NT2/D1 (cell line): ENCODE results near the gene DAP3.
"Not testable (repeated sequence)": the region's sequence is repeated elsewhere in the genome, so short reads cannot be mapped to it uniquely, and the experiment has no call there.

Experiments used
- DNase-seq: peaks from one replicate; pipeline ENCODE4 v3.0.0-alpha.2; 2011; ENCODE audit warnings: low read depth, low spot score
- H3K27me3 ChIP-seq: 2 replicates; pipeline ENCODE4 v1.6.0; 2011; ENCODE audit warnings: mild to moderate bottlenecking; ENCODE audit not compliant: insufficient read length, insufficient read depth
- H3K36me3 ChIP-seq: 2 replicates; pipeline ENCODE4 v1.6.1; 2011; ENCODE audit warnings: mild to moderate bottlenecking, low read length, mixed read lengths; ENCODE audit not compliant: insufficient read depth, insufficient read length
- H3K4me1 ChIP-seq: 2 replicates; pipeline ENCODE4 v1.5.1; 2011; ENCODE audit not compliant: insufficient read depth, insufficient read length
- H3K4me3 ChIP-seq: 2 replicates; pipeline ENCODE4 v1.5.1; 2011; ENCODE audit warnings: low read depth; ENCODE audit not compliant: insufficient read length
- H3K9ac ChIP-seq: 2 replicates; pipeline ENCODE4 v1.6.0; 2011; ENCODE audit warnings: low read depth; ENCODE audit not compliant: insufficient read length
- H3K9me3 ChIP-seq: 2 replicates; pipeline ENCODE4 v1.5.1; 2011; ENCODE audit warnings: mild to moderate bottlenecking, low read length; ENCODE audit not compliant: insufficient read depth
- SUZ12 ChIP-seq: IDR thresholded peaks from 2 replicates; pipeline ENCODE4 v1.6.1; 2011; ENCODE audit not compliant: insufficient read length, insufficient read depth; ENCODE audit errors: extremely low read depth
- YY1 ChIP-seq: IDR thresholded peaks from 2 replicates; pipeline ENCODE4 v1.6.1; 2011; ENCODE audit not compliant: insufficient read length, insufficient read depth
- ZNF274 ChIP-seq: IDR thresholded peaks from 2 replicates; pipeline ENCODE4 v1.6.1; 2011; ENCODE audit warnings: mild to moderate bottlenecking, low read depth, low read length

Gene DAP3

DNA sequence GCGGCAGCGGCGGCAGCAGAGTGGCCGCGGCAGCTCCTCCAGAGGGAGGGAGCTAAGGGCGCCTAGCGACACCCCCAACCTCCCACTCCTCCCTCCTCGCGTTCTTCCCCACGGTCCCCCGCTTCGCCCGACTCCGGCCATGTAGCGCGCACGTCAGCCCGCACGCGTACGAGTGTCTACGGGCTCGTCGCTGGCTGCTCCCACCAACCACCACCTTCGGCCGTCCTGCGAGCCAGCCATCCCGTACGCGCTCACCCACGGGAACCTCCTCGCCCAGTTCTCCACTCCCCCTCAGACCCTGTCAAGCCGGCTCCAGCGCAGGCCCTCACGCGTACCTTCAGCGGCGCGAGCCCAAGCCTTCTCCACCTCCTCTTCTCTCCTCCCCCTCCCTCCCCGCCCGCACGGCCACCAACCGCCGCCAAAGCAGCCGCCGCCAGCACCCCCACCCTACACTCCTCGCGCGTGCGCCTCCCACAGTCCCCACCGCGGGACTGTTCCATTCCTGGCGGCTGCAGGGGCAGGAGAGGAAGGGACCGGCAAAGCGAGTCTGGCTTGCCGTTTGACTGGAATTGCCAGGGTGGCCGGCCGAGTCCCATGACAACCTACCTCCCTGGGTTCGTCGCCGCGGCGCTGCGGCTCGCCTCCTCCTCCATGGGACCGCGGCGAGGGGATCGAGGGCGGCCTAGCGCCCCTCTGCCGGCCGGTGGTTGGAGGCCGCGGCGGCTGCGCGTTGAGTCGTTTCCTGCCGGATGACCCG, 389 bp upstream of the DAP3 start, which contains the start of gene YY1AP1:
TSS of gene YY1AP1 (minus strand) at position 451 of the 757 bp plus-strand sequence. CDS start 8,338 bp downstream, outside the sequence.
- H3K9me3 ChIP-seq = peaks cover 18% of the 10 kb centered on the region
- H3K9ac ChIP-seq = peak within 1 kb of the TSS; percentile 100
- no peaks in the 10 kb centered on the region for H3K27me3 ChIP-seq
- peaks cover 36% of the 10 kb centered on the region for H3K36me3 ChIP-seq
- H3K4me1 ChIP-seq = no peaks in the 10 kb centered on the region
- peak within 1 kb of the TSS; percentile 86 for H3K4me3 ChIP-seq
- DNase-seq = peak; percentile 81
- TF ChIP-seq YY1 (no peak), SUZ12 (no peak), ZNF274 (no peak)

DNA sequence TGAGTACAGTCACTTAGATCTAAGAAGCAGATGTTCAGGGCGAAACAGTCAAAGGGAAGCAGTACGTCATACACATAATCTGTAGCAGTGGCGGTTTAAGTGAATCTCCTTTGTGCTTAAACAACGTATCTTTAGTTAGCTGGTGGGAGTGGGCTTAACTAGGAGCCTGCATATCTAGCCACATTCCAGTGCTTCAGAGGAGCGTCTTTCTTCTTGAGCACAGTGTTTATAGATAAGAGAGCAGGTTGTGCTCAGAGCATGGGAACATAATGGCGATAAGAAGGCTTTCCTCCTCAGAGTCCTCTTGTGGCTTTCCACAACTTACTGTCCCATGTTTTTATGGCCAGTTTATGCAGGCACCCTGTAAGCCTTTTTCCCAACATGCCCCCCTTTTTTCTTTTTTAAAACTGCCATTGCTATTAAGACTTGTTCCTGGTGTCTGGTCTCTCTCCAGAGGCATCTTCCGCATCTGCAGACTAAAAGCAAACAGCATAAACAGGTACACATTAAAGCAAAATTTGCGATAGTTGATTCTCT, 3.2 kb downstream of the DAP3 start:
- TF ChIP-seq SUZ12 = no peak
- no peak for TF ChIP-seq ZNF274
- no peak for TF ChIP-seq YY1
- Histone ChIP-seq H3K36me3 (peaks cover 52% of the 10 kb centered on the region), H3K4me3 (no peak overlapping the region), H3K9ac (no peak overlapping the region), H3K9me3 (peaks cover 38% of the 10 kb centered on the region), H3K4me1 (peaks cover 2% of the 10 kb centered on the region), H3K27me3 (no peaks in the 10 kb centered on the region)
- no peak for DNase-seq

DNA sequence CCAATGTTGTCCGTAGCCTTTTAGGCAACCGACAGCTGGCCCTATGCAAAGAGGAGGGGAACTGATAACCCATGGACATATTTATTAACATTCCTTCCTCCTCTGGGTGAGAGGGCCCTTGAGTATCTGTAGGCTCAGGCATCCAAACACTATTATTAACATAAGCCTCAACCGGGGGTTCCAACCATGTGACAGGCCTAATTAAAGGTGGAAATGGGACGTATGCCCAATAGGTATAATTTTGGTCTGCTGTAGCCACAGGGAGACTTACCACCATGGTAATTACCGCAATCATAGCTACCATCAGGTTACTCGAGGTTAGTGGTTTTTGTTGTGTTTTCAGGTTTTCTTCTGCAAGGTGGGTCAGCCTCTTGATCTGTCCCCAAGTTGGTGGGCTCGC, 5.3 kb downstream of the DAP3 start:
- no peak overlapping the region for H3K9ac ChIP-seq
- TF ChIP-seq SUZ12 = no peak
- no peak for TF ChIP-seq YY1
- TF ChIP-seq ZNF274 = no peak
- peaks cover 55% of the 10 kb centered on the region for H3K36me3 ChIP-seq
- no peaks in the 10 kb centered on the region for H3K27me3 ChIP-seq
- H3K4me1 ChIP-seq = peaks cover 4% of the 10 kb centered on the region
- peaks cover 52% of the 10 kb centered on the region for H3K9me3 ChIP-seq
- H3K4me3 ChIP-seq = no peak overlapping the region
- DNase-seq = no peak

DNA sequence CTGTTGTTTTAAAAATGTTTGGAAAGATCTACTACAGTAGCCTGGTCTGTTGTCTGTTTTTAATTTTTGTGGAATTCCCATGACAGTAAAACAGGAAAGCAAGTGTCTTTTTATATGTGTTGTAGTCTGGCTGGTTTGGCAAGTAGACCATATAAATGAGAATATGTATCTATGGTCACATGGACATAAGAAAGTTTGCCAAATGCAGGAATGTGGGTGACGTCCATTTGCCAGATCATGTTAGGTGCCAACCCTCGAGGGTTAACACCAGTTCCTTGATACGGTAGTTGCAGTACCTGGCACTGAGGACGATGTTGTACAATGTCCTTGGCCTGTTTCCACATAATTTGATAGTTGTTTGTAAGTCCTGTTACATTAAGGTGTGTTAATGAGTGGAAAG, 6.2 kb downstream of the DAP3 start:
- Histone ChIP-seq H3K9me3 (peaks cover 61% of the 10 kb centered on the region), H3K9ac (no peak overlapping the region), H3K4me1 (peaks cover 4% of the 10 kb centered on the region), H3K36me3 (peaks cover 55% of the 10 kb centered on the region), H3K4me3 (no peak overlapping the region), H3K27me3 (no peaks in the 10 kb centered on the region)
- no peak for TF ChIP-seq ZNF274
- no peak for TF ChIP-seq SUZ12
- no peak for TF ChIP-seq YY1
- no peak for DNase-seq

DNA sequence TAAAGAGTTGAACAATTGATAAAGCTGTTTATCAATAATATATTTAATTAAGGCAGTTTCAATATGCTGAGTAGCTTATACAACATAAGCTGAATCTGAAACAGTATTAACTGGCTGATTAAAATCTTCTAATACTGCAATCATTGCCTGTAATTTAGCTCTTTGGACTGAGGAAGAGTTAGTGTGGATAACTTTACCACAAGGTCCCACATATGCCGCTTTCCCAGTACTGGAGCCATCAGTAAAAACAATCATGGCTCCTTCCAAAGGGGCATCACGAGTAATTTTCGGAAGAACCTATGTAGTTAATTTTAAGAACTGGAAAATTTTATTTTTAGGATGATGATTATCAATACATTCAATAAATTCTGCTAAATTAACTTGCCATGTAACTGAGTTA, 6.7 kb downstream of the DAP3 start:
- Histone ChIP-seq H3K9ac (no peak overlapping the region), H3K4me1 (peaks cover 4% of the 10 kb centered on the region), H3K4me3 (no peak overlapping the region), H3K36me3 (peaks cover 50% of the 10 kb centered on the region), H3K27me3 (no peaks in the 10 kb centered on the region), H3K9me3 (peaks cover 63% of the 10 kb centered on the region)
- no peak for DNase-seq
- no peak for TF ChIP-seq ZNF274
- TF ChIP-seq SUZ12 = no peak
- TF ChIP-seq YY1 = no peak

DNA sequence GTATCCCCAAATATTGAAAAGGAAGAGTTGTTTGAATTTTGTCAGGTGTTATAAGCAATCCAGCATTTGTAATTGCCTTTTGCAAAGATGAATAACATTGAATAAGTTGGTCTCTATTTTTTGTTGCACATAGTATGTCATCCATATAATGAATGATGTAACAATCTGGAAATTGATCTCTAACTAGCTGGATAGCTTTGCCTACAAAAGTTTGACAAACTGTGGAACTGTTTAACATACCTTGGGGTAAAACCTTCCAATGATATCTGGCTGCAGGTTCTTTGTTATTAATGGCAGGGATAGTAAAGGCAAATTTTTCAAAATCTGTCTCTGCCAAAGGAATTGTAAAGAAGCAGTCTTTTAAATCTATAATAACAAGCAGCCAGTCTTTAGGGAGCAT, 7.6 kb downstream of the DAP3 start:
- H3K36me3 ChIP-seq = peaks cover 42% of the 10 kb centered on the region
- TF ChIP-seq YY1 (no peak), ZNF274 (no peak), SUZ12 (no peak)

DNA sequence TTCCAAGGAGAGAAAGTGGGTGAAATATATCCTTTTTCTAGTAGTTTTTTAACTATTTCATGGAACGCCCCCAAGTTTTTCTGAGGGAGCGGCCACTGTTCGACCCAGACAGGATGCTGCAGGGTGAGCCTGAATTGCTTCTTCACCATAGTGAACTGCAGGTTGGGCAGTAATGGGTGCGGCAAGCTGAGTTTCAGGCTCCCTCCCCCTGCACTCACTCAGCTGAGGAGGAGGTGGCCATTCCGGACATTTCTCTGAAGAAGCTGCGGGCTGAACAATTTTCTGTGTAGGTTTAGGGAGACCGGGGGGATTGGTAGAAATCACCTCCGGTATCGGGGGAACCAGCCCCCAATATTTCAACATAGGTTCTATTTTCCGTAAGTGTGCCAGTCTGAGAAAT, 8.2 kb downstream of the DAP3 start:
- TF ChIP-seq YY1 (no peak), ZNF274 (no peak), SUZ12 (no peak)
- no peak for DNase-seq
- Histone ChIP-seq H3K4me1 (peaks cover 4% of the 10 kb centered on the region), H3K9ac (no peak overlapping the region), H3K27me3 (no peaks in the 10 kb centered on the region), H3K36me3 (peaks cover 37% of the 10 kb centered on the region), H3K9me3 (peaks cover 53% of the 10 kb centered on the region), H3K4me3 (no peak overlapping the region)

More for the DNA sequence above, 7.6 kb downstream of the DAP3 start:
- no peaks in the 10 kb centered on the region for H3K27me3 ChIP-seq
- peaks cover 4% of the 10 kb centered on the region for H3K4me1 ChIP-seq
- no peak overlapping the region for H3K4me3 ChIP-seq
- H3K9ac ChIP-seq = no peak overlapping the region
- peaks cover 58% of the 10 kb centered on the region for H3K9me3 ChIP-seq
- no peak for DNase-seq

DNA sequence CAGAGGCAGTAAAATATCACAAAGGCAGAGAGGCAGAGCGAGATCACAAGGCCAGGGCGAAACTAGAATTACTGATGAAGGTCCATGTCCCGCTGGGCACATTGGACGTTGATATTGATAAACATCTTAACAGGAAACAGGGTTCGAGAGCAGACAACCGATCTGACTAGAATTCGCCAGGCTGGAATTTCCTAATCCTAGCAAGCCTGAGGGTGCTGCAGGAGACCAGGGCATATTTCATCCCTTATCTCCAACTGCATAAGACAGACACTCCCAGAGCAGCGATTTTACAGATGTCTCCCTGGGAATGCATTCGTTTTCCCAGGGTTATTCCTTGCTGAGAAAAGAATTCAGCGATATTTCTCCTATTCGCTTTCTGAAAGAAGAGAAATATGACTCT, 8.7 kb downstream of the DAP3 start:
- H3K4me1 ChIP-seq, H3K27me3 ChIP-seq, H3K4me3 ChIP-seq, DNase-seq, H3K9ac ChIP-seq: not testable (repeated sequence)
- Histone ChIP-seq H3K36me3 (peaks cover 32% of the 10 kb centered on the region), H3K9me3 (peaks cover 47% of the 10 kb centered on the region)
